K562 (cell line): ENCODE data around the gene FMNL3. TPM values are rescaled to one million over a fixed set of nuclear protein-coding genes. Genes with fewer than 3 reads are reported as not detected.

Source experiments
- DPF2 ChIP-seq: fragments of 450-650 bp; IDR thresholded peaks from 2 replicates; pipeline ENCODE4 v1.6.1; 2016
- IRF9 ChIP-seq: fragments of 450-650 bp; IDR thresholded peaks from 2 replicates; pipeline ENCODE4 v1.6.1; 2016; ENCODE audit warnings: missing biosample characterization, missing genetic modification characterization
- NCOA6 ChIP-seq: fragments of 450-650 bp; IDR thresholded peaks from 2 replicates; pipeline ENCODE4 v1.6.1; 2017; ENCODE audit warnings: mild to moderate bottlenecking
- PHF8 ChIP-seq: fragments of 200-600 bp; sonication (generic); IDR thresholded peaks from 2 replicates; pipeline ENCODE4 v1.6.1; 2012; ENCODE audit warnings: mixed run types, mild to moderate bottlenecking, inconsistent platforms, low read length, moderate library complexity, borderline replicate concordance
- POLR2AphosphoS5 ChIP-seq: IDR thresholded peaks from 2 replicates; pipeline ENCODE4 v1.6.1; 2011; ENCODE audit warnings: mild to moderate bottlenecking, low read depth, low read length, moderate library complexity; ENCODE audit not compliant: control insufficient read depth, insufficient read depth
- RFX5 ChIP-seq: IDR thresholded peaks from 2 replicates; pipeline ENCODE4 v1.6.1; 2011; ENCODE audit warnings: low read depth, mild to moderate bottlenecking, improper control_type of control experiment, low read length
- SIN3B ChIP-seq: fragments of 450-650 bp; IDR thresholded peaks from 2 replicates; pipeline ENCODE4 v1.6.1; 2017; ENCODE audit warnings: low read depth, mild to moderate bottlenecking, moderate library complexity
- SMAD4 ChIP-seq: fragments of 250-450 bp; sonication (Bioruptor Pico); conservative IDR thresholded peaks from 2 replicates; pipeline ENCODE4 v1.8.0; 2021; ENCODE audit warnings: inconsistent platforms, mild to moderate bottlenecking, moderate library complexity
- SMC3 ChIP-seq: conservative IDR thresholded peaks from 2 replicates; pipeline ENCODE4 v1.6.1; 2011; ENCODE audit warnings: low read depth, low read length, improper control_type of control experiment; ENCODE audit not compliant: insufficient read depth
- ZFPM2 ChIP-seq: fragments of 250-450 bp; sonication (Bioruptor Pico); IDR thresholded peaks from 2 replicates; pipeline ENCODE4 v1.5.1; 2022; ENCODE audit warnings: mild to moderate bottlenecking
- ZNF398 ChIP-seq: fragments of 250-450 bp; sonication (Bioruptor Pico); IDR thresholded peaks from 2 replicates; pipeline ENCODE4 v1.8.0; 2021; ENCODE audit warnings: moderate library complexity, mild to moderate bottlenecking, inconsistent platforms
- ZNF445 ChIP-seq: fragments of 250-450 bp; sonication (Bioruptor Pico); IDR thresholded peaks from 2 replicates; pipeline ENCODE4 v1.4.0; 2020; ENCODE audit warnings: low read depth, mild to moderate bottlenecking, moderate library complexity
- polyA plus RNA-seq, 8 experiments: library from polyadenylated mRNA; depleted of rRNA in 4 of 8; stranded (reverse) in 5 of 8; unstranded in 3 of 8; fragments of >200 nt; fragmentation: Nextera tagmentation in 2 of 8; fragmentation: Illumina TruSeq in 1 of 8; extraction: Ambion mirVana in 2 of 8; extraction: Trizol in 1 of 8; gene quantifications; 2 replicates each; pipeline versions ENCODE4 v1.2.1 to v1.2.3, GENCODE V29; 2011 to 2014; ENCODE audit warnings: inconsistent platforms in 1 of 8, missing spikeins in 1 of 8
- total RNA-seq, 7 experiments: library from RNA; depleted of rRNA in 6 of 7; stranded (reverse); fragments of >200 nt in 6 of 7; fragmentation: Illumina TruSeq in 2 of 7; extraction: Trizol in 2 of 7; gene quantifications; 2 replicates each; pipeline versions ENCODE4 v1.2.1 to v1.2.3, GENCODE V29; 2011 to 2021; ENCODE audit warnings: low replicate concordance in 1 of 7
- TF ChIP-seq, protein P1 (sequence below): sonication (generic); formaldehyde crosslinking; IDR thresholded peaks from 2 replicates; pipeline ENCODE4 v1.8.0; 2022; ENCODE audit warnings: missing genetic modification reagents, mild to moderate bottlenecking, moderate library complexity, borderline replicate concordance

Gene FMNL3
- total and polyA plus RNA-seq, 9 of the 15 experiments (the other 6 are each of a cell fraction or from before 2014, with no cell fraction given) = 0.49 to 14.4 (median 6.8) TPM

GRCh38 chr12:49708851-49709250, 1.6 kb upstream of the FMNL3 start (continued):
- TF ChIP-seq ZNF398 (CRISPR knock-in tag) (no peak), RFX5 (no peak), NCOA6 (no peak), ZNF445 (no peak), IRF9 (tag) (no peak), POLR2AphosphoS5 (no peak), PHF8 (no peak), DPF2 (no peak), SMC3 (no peak), SMAD4 (no peak), ZFPM2 (CRISPR knock-in tag) (no peak), SIN3B (no peak)
- TF ChIP-seq, protein P1, sequence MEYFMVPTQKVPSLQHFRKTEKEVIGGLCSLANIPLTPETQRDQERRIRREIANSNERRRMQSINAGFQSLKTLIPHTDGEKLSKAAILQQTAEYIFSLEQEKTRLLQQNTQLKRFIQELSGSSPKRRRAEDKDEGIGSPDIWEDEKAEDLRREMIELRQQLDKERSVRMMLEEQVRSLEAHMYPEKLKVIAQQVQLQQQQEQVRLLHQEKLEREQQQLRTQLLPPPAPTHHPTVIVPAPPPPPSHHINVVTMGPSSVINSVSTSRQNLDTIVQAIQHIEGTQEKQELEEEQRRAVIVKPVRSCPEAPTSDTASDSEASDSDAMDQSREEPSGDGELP = no peak
